SKM-1 (cell line): ENCODE results near the gene ERGIC3.

Experiments
- DNase-seq: peaks from one replicate; lab custom pipeline; 2025; ENCODE audit not compliant: unreplicated experiment; lab: John Stamatoyannopoulos, UW

ERGIC3 gene

DNA sequence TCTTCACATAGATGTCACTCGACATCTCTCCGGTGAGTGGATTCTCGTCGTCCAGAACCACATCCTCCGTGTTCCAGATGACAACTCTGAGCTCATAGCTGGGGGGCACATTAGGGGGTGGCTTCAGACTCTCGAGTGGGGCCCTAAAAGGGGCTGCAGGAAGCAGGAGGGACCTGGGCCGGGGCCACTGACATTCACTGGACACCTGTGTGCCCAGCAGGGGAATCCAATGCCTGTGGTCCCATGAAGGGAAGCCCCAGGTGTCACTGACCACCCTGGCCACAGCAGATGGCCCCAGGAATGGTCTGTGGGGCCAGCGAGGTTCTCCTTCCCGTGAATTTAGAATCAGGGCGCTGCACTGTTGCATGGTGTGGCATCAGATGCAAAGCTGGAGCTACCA, 18.7 kb downstream of the ERGIC3 start:
- no peak for DNase-seq

DNA sequence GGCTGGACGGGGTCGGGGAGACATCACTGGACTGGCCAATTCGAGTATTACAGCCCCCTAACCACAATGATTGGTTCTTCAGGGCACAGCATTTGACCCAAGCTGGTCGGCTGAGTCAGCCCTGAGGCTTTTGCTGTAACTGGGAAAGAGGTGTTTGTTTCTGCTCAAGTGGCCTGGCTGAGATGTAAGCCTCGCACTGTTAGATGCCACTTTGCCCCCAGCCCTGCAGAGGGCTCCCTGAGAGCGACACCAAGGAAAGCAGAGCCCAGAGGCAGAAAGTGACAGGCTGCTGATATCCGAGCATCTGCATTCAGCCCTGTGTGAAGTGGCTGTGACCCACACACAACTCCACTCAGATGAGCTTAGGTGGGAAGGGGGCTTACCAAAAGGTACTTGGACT, 19.4 kb downstream of the ERGIC3 start:
- DNase-seq = no peak

DNA sequence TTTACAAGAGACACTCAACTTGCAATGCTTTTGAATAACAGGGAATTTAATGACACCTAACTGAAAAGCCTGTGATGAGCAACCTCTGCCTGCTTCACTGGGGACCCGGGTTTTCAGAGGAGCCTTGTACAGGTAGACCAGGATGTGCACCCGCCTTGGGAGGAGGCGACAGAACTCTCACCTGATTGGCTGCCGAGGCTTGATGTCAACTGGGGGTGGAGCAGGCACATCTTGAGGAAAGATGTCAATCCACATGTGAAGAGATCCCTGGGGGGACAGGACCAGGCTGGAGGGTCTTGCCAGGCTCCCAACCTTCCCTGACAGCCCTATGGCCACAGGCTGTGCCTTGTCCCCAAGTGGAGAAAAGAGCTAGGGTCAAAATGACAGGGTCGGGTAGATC, 19.8 kb downstream of the ERGIC3 start:
- no peak for DNase-seq

DNA sequence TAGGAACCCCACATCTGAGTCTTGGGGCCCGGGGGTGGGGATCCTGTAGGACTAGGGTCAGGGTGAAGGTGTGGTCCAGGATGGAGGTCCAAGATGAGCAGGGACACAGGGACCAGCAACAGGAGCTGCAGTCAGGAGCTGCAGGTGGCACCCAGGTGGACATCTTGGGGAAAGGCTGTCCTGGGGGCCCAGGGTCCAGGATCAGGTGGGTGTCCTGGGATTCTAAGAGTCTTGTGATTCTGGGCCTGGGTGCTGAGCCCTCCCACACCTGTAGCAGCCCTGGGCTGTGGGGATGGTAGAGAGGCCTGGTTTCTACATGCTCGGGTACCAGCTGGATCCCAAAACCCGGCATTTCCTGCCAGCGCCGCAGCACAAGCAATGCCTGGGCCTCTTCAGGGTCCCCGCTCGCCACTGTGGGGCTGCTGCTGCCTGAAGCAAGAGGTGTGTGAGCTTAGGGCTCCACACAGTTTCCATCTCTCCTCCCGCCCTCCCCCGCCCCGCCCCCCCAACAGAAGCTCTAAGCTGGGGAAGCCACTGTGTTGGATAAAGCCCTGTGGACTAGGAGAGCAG, 20.7 kb downstream of the ERGIC3 start:
- no peak for DNase-seq

DNA sequence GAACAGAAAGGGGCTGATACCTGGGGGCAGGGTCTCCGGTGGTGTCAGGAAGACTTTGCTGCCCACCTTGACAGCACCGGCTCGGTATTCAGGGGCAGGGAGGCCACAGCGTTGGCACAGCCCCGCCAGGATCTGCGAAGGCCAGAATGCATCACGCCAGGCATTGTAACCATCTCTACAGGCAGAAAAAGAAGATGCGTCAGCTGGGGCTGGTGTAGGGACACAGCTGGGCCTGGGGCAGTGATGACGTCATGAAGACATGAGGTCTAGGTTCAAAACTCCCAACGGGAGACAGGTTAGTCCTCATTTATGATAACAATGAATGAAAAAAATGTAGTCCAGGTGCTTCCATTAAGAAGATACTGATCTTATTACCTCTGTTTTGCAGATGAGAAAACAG, 22.0 kb downstream of the ERGIC3 start:
- no peak for DNase-seq

DNA sequence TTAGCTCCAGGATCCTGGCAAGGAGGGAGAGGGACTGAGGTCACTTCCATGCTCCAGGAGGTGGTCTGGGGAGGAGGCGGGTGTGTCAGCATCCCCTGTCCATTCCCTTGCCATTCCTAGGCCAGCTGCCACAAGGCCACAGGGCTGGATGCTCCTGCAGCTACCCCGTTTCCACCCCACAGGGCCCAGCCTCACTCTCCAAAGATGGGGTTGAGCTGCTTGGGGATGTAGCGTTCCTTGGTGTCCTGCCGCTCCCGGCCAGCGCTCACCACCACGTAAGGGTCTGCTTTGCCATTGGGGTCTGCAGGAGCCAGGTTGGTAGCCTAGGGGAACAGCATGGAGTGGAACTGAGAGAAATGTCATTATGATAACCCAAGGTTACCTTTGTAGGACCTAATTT, 23.0 kb downstream of the ERGIC3 start:
- no peak for DNase-seq

DNA sequence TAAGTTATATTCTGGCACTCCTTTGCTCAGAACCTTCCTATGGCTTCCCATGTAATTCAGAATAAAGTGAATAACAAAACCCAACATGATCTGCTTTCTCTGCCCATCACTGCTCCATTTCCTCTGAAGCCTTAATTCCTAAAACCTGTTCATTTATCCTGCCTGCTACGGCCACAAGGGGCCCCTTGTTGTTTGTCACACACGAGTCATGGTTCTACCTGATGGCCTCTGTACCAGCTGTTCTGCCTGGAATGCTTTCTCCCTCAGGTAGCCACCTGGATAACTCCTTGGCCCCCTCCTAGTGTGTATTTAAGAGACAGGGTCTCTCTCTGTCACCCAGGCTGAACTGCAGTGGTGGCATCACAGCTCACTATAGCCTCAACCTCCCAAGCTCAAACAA, 26.8 kb downstream of the ERGIC3 start:
- DNase-seq = no peak

DNA sequence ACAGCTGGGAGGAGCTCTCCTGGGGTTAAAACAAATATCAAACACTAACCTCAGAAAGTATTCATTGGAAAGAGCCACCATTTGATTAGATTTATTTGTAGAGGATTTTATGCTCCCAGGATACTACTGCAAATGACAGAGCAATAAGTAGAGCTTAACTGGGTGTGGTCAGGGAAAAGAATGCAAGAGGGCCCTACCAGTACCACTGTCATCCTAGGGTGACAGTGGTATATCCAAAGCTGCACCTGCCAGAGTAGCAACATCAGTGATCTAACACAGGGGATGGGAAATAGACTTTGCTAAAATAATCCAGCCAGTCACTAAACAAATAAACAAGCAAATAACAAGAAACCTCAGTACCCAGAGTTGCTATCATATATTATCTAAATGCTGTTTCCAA, 29.7 kb downstream of the ERGIC3 start:
- no peak for DNase-seq

DNA sequence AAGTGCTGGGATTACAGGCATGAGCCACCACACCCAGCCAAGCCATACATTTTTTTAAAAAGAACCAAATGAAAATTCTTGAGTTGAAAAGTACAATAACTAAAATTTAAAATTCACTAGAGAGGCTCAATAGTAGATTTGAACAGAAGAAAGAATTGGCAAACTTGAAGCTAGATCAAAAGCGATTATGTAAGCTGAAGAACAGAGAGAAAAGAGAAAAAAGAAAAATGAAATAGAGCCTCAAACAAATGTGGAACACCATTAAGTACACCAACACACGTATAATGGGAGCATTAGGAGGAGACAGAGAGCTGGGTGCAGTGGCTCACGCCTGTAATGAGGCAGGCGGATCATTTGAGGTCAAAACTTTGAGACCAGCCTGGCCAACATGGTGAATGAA, 31.0 kb downstream of the ERGIC3 start:
- no peak for DNase-seq

DNA sequence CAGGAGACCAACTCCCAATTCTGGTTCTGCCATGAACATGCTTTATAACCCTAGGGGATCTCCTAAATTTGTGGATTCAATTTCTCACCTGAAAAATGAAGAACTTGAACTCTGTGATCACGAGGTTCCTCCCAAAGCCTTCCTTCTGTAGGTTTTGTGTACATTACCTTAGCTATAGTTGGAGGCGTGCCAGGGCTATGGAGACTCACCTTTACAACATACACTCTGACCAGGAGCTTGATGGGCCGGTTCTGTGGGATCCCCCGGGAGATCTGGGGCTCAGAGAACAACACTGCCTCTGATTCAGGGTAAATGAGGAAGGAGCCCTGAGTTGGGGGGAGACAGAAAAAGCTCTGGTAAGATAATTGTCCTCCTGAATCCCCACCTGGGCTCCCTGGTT, 34.1 kb downstream of the ERGIC3 start:
- no peak for DNase-seq

DNA sequence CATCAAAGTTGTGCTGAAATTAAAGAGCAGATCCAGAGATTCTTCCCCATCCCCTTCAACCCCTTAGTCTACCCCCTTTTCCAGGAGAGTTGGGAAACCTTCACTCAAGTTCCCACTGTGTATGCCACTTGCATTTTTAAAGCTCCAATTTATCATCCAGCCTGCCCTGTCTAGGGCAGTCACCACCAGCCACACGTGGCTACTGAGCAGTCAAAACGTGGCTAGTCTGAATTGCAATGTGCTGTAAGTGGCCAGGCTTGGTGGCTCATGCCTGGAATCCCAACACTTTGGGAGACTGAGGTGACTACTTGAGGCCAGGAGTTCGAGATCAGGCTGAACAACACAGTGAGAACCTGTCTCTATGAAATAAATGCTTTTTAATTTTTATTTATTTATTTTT, 34.9 kb downstream of the ERGIC3 start:
- DNase-seq = no peak

DNA sequence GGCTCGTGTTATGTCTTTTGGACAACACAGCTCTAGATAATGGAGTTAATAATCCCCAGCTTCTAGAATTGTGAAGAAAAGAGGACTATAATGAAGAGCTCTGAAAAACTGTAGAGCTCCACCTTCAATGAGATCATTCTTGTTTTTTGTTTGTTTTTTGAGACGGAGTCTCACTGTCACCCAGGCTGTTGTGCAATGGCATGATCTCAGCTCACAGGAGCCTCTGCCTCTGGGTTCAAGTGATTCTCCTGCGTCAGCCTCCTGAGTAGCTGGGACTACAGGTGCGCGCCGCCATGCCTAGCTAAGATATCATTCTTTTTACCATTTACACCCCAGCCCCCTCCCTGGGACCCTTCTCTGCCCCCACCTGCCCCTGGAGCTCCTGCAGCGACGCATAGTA, 36.6 kb downstream of the ERGIC3 start:
- DNase-seq = no peak

DNA sequence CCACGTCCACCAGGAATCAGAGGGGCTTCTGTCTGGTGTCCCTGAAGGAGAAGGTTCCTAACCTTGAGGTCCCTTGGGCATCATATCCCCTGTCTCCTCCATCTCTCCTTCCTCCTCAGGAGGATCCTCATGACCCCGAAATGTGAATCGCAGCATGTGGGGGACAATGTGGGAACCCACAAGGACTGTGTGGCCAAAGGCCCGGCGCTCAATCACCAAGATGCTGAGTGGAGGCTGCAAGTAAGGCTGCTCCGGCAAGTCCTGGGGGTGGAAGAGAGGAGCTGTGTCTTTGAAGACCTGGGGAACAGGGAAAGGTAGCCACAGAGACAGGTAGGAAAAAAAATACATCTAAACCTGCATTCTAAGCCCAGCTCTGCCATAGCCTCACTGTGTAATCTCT, 37.3 kb downstream of the ERGIC3 start:
- DNase-seq = no peak

DNA sequence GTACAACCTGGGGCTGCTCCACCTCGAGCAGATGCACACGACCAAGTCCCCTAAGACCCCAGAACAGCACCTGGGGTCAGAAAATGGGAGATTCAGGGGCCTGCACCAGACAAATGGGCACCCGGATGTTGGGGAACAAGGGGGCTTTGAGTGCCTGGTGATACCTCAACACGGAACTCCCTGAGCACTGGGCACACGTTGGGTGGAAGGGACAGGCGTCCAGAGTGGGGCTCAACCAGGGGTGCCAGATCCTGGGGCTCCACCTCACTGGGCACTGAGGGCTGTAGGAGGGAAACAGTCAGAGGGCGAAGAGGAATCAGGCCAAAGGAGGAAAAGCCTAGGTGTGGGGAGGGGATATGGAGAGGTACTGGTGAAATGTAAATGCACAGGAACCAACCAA, 40.3 kb downstream of the ERGIC3 start:
- DNase-seq = no peak

DNA sequence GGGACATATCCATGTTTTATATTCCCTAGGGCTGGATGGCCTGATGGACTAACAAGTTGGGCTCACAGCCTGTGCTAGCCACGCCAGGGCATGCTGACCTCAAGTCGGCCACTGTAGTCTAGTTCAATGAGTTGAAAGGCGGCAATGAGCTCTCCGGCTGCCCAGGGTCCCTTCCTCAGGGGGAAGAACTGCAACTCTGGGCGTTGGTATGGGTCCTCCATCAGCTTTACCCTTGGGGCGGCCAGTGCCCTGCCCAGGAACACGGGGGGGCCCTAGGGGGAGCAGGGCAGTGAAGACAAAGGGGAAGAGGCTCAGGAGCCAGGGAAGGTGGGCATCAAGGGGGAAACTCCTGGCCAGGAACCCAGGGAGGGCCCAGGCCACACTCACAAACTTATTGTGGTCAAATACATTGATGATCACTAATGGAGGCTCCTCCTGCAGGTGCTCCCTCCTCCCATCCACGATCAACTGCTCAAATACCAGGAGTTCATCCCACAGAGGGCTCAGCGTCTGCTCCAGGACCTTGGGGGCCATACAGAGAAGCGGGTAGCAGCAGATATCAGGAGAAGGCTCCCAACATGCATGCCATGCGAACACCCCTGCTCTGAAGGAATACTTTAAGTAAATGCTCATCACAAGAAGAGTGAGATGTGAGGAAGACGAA, 41.0 kb downstream of the ERGIC3 start:
- no peak for DNase-seq

DNA sequence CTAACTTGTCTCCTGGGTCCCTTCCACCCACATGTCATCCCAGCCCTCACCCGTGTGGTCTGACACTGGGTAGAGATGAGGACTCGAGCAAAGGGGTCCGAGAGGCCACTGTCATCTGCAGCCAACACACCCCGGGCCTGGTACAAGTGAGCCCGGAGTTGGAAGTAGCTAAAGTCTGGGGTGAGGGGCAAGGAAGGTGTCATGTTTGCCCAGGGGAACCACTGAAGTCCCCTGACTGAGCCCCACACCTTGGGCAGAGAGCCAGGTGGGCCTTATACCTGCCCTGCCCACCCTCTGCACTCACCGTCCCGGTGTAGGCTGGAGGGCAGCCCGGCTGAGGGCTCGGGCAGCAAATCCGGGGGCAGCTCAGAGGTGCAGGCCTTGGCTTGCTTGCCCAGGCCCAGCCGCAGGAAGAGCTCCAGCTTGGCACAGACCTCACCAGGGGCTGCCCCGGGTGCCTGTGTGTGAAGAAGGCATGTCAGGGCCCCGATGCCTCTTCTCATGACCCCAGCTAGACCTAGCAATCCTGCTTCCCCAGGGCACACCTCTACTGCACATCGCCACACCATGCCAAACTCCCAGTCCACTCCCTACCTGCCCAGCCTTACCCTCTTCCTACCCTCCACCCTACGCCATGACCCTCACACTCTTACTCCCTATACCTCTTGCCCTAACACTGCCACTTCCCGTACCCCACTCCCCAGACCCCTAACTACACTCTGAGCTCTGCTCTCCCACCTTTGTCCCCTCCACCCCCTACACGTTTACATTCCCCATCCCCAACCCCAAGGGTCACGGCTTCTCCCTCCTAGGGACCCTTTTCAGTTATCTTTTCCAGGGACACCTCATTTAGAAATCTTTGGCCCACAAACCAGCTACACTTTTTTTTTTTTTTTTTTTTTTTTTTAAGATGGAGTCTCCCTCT, 42.0 kb downstream of the ERGIC3 start:
- no peak for DNase-seq

DNA sequence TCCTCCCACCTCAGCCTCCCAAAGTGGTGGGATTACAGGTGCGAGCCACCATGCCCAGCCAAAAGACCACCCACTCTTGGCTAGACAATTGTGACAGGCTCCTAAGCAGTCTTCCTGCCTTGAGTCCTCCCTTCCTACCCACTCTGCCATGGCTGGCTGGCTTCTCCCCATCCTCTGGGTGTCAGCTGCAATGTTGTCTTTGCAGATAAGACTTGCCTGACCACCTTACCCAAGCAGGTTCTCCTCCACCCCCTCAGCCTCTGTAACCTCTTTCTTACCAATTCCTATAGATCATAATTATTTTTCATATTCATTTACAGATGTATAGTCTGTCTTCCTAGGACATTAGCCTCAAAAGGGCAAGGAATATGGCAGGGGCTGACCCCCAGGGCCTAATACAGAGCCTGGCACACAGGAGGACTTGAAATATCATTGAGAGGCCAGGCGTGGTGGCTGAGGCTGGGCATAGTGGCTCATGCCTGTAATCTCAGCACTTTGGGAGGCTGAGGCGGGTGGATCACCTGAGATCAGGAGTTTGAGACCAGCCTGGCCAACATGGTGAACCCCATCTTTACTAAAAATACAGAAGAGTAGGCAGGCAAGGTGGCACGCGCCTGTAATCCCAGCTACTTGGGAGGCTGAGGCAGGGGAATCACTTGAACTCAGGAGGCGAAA, 45.0 kb downstream of the ERGIC3 start:
- no peak for DNase-seq

DNA sequence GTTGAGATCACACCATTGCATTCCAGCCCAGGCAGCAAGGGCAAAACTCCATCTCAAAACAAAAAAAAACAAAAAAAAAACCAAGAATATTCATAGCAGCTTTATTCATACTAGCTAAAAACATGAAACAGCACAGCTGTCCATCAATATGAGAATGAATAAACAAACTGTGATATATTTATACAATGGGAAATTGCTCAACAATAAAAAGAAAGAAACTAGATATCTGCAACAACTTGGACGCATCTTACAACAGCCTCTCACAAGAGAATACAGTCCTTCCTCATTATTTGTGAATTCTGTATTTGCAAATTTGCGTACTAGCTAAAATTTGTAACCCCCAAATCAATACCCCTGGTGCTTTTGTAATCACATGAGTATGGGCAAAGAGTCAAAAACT, 45.6 kb downstream of the ERGIC3 start:
- no peak for DNase-seq

DNA sequence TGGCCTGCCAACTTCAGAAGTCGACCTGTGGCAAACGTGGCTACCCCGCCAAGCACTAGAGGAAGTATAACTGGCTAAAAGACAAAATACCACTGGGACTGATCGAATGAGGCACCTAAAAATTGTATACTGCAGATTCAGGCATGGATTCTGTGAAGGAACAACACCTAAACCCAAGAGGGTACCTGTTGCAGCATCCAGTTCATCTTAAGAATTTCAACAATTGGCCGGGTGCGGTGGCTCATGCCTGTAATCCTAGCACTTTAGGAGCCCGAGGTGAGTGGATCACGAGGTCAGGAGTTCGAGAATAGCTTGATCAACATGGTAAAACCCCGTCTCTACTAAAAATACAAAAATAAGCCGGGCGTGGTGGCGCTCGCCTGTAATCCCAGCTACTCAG, 46.5 kb downstream of the ERGIC3 start:
- no peak for DNase-seq

DNA sequence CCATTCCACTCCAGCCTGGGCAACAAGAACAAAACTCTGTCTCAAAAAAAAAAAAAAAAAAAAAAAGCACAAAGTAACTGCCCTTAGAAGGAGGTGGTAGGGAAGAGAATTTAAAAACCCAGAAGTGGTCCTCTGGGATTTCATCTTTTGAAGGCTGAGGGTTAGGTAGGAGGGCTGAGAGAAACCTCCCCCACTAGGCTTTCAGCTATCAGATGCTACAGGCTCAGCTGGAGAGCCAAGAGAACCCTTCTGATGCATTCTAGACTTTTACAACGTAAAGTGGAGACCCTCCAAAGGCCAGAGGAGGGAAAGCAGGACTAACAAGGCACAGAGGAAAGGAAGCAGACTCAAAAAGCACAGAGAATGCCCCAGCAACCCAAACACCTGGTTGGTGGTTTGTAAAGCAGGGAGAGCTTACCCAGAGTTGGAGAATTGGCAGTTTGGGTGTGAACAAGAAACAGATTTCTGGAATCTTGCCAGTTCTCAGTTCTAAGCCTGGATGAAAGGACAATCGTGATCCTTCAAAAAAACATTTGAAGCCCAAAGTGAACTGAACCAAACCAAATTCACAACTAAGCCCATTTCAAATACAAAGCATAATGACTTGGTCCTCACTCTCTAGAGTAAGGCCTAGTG, 50.6 kb downstream of the ERGIC3 start:
- DNase-seq = no peak

DNA sequence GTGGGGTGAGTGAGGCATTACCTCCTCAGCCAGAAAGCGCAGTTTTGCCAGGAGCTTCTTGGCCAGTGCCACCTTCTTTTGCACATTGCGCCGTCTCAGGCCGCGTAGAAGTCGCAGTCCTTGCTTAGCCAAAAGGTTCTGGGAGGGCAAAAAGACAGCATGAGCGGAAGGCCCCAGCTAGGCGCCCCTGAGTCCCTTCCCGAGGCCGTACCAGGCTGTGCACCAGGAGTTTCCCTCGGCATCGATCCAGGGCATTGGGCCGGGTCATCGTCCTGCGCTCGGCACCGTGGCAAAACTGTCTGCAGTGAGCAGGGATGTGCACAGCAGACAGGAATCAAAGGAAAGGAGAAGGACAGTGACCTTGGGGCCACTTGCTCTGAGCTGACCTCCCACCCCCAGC, 53.6 kb downstream of the ERGIC3 start:
- DNase-seq = no peak
